ENCODE results near the gene PPP1R2B. TPM values are rescaled to one million over a fixed set of nuclear protein-coding genes. Genes with fewer than 3 reads are reported as not detected.

PPP1R2B gene
- total and polyA plus RNA-seq, 4 donors = 0.05 TPM; not detected in 3

GRCh38 chr5:156888520-156888919 lies 38.4 kb downstream of the PPP1R2B start:
- H3K27ac ChIP-seq (ENCODE audit: low read depth in 1 of 2, low read length in 2 of 2) = no peak overlapping the region
- no peaks in the 10 kb centered on the region for H3K27me3 ChIP-seq (ENCODE audit: control insufficient read depth in 1 of 2, insufficient read depth in 2 of 2, low read length in 1 of 2)
- H3K36me3 ChIP-seq (ENCODE audit: control insufficient read depth in 1 of 2, insufficient read depth in 2 of 2, low read length in 1 of 2) = no peaks in the 10 kb centered on the region
- ATAC-seq (ENCODE audit: low FRiP score) (no peak), DNase-seq (no peak)
- intact Hi-C loops (cut with DNase I) = no loop called here
- WGBS, 2 donors = 77 to 89% methylated on average over 2 of the region's 2 CpGs
- no peaks in the 10 kb centered on the region for H3K9me3 ChIP-seq (ENCODE audit: control insufficient read depth, low read length)
- H3K4me3 ChIP-seq (ENCODE audit: low read length in 2 of 2) = no peak overlapping the region
- no peaks in the 10 kb centered on the region for H3K4me1 ChIP-seq (ENCODE audit: control insufficient read depth in 1 of 2, insufficient read depth in 2 of 2, low read length in 2 of 2)

- Histone ChIP-seq H3K27me3 (ENCODE audit: control insufficient read depth in 1 of 2, insufficient read depth in 2 of 2, low read length in 1 of 2) (no peaks in the 10 kb centered on the region), H3K9me3 (ENCODE audit: control insufficient read depth, low read length) (no peaks in the 10 kb centered on the region), H3K36me3 (ENCODE audit: control insufficient read depth in 1 of 2, insufficient read depth in 2 of 2, low read length in 1 of 2) (no peaks in the 10 kb centered on the region), H3K4me1 (ENCODE audit: control insufficient read depth in 1 of 2, insufficient read depth in 2 of 2, low read length in 2 of 2) (no peaks in the 10 kb centered on the region), H3K4me3 (ENCODE audit: low read length in 2 of 2) (no peak overlapping the region), H3K27ac (ENCODE audit: low read depth in 1 of 2, low read length in 2 of 2) (no peak overlapping the region)
- ATAC-seq (ENCODE audit: low FRiP score) (no peak), DNase-seq (no peak)
- WGBS, 2 donors = 67 to 69% methylated on average over 1 of the region's 1 CpG
- intact Hi-C loops (cut with DNase I) = no loop called here
These were observed 42.1 kb downstream of the PPP1R2B start for GRCh38 chr5:156892223-156892622.

- Histone ChIP-seq H3K36me3 (ENCODE audit: control insufficient read depth in 1 of 2, insufficient read depth in 2 of 2, low read length in 1 of 2) (no peaks in the 10 kb centered on the region), H3K9me3 (ENCODE audit: control insufficient read depth, low read length) (no peaks in the 10 kb centered on the region), H3K4me3 (ENCODE audit: low read length in 2 of 2) (no peak overlapping the region), H3K4me1 (ENCODE audit: control insufficient read depth in 1 of 2, insufficient read depth in 2 of 2, low read length in 2 of 2) (no peaks in the 10 kb centered on the region), H3K27ac (ENCODE audit: low read depth in 1 of 2, low read length in 2 of 2) (no peak overlapping the region), H3K27me3 (ENCODE audit: control insufficient read depth in 1 of 2, insufficient read depth in 2 of 2, low read length in 1 of 2) (no peaks in the 10 kb centered on the region)
- intact Hi-C loops (cut with DNase I) = no loop called here
- DNase-seq (no peak), ATAC-seq (ENCODE audit: low FRiP score) (no peak)
- WGBS, 2 donors = 92% methylated on average over 4 of the region's 4 CpGs
These were observed 42.8 kb downstream of the PPP1R2B start for GRCh38 chr5:156892864-156893263.

- H3K4me3 ChIP-seq (ENCODE audit: low read length in 2 of 2) = no peak overlapping the region
- intact Hi-C loops (cut with DNase I) = no loop called here
- H3K4me1 ChIP-seq (ENCODE audit: control insufficient read depth in 1 of 2, insufficient read depth in 2 of 2, low read length in 2 of 2) = no peaks in the 10 kb centered on the region
- H3K36me3 ChIP-seq (ENCODE audit: control insufficient read depth in 1 of 2, insufficient read depth in 2 of 2, low read length in 1 of 2) = no peaks in the 10 kb centered on the region
- H3K27ac ChIP-seq (ENCODE audit: low read depth in 1 of 2, low read length in 2 of 2) = no peak overlapping the region
- DNase-seq (no peak), ATAC-seq (ENCODE audit: low FRiP score) (no peak)
- WGBS, 2 donors = 35 to 40% methylated on average over 1 of the region's 1 CpG
- no peaks in the 10 kb centered on the region for H3K9me3 ChIP-seq (ENCODE audit: control insufficient read depth, low read length)
- no peaks in the 10 kb centered on the region for H3K27me3 ChIP-seq (ENCODE audit: control insufficient read depth in 1 of 2, insufficient read depth in 2 of 2, low read length in 1 of 2)
These were observed 43.4 kb downstream of the PPP1R2B start for GRCh38 chr5:156893517-156893916.

GRCh38 chr5:156896546-156896945 lies 46.5 kb downstream of the PPP1R2B start:
- H3K4me3 ChIP-seq (ENCODE audit: low read length in 2 of 2) = no peak overlapping the region
- H3K36me3 ChIP-seq (ENCODE audit: control insufficient read depth in 1 of 2, insufficient read depth in 2 of 2, low read length in 1 of 2) = no peaks in the 10 kb centered on the region
- H3K27ac ChIP-seq (ENCODE audit: low read depth in 1 of 2, low read length in 2 of 2) = no peak overlapping the region
- ATAC-seq (ENCODE audit: low FRiP score) (no peak), DNase-seq (no peak)
- no peaks in the 10 kb centered on the region for H3K9me3 ChIP-seq (ENCODE audit: control insufficient read depth, low read length)
- H3K4me1 ChIP-seq (ENCODE audit: control insufficient read depth in 1 of 2, insufficient read depth in 2 of 2, low read length in 2 of 2) = no peaks in the 10 kb centered on the region
- intact Hi-C loops (cut with DNase I) = no loop called here
- H3K27me3 ChIP-seq (ENCODE audit: control insufficient read depth in 1 of 2, insufficient read depth in 2 of 2, low read length in 1 of 2) = no peaks in the 10 kb centered on the region
- WGBS, 2 donors = 76 to 77% methylated on average over 7 of the region's 7 CpGs

Other genes starting within 250 kb of the PPP1R2B start
- gene TIMD4, start 112.9 kb downstream of the PPP1R2B start, total RNA-seq = under 1 TPM; 0.65 to 0.99 TPM
- gene TIMD4, start 112.9 kb downstream of the PPP1R2B start, polyA plus RNA-seq = not detected
- gene HAVCR1, start 208.8 kb downstream of the PPP1R2B start, total RNA-seq = 1 to 10 TPM; 1.0 to 1.8 TPM
- gene HAVCR1, start 208.8 kb downstream of the PPP1R2B start, polyA plus RNA-seq = not detected

Measured in aorta (tissue), 5 donors.